ENCODE results near the gene SYNDIG1L. TPM values are rescaled to one million over a fixed set of nuclear protein-coding genes. Genes with fewer than 3 reads are reported as not detected.
A peak's percentile ranks its signal among the peaks of the same experiment; 100 is the strongest.

The SYNDIG1L gene
- total and polyA plus RNA-seq, 10 of the 15 experiments (the other 5 are each of a cell fraction or from before 2014, with no cell fraction given): 0.04 TPM; not detected in 9

DNA sequence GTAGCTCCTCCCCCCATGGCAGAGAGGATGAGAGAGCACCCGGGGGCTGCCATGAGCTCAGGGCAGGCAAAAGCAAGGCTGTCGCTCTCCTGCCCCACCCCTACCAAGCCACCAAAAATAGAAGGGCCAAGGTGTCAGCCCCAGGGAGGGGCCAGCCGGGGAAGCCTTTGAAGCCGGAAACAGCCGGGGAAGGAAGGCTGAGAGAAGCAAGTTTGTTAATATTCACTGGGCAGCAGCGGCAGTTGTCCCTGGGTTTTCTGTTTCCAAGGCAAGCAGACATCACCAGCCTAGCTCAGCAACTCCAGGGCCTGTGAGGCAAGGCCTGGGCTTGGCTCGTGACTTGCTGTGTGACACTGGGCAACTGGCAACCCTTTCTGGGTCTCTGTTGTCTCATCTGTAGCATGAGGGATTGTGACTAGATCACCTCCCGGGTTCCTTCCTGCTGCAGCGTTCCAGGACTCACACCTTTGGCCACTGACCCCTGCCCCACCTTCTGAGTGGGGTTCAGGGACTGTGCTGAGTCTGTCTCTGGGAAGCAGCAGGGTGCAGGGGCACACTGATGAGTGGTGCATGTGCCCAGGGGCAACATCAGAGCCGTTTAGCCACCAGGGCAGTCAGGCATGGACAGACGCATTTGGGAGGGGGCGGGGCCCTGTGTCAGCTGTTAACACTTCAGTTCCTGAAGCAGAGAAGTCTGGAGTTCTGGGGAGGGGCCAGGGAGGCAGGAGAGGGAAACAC is 24.3 kb downstream of the SYNDIG1L start:
- in situ Hi-C loops (cut with MboI): no loop called here
- RAD21 ChIA-PET (ENCODE audit: unreplicated experiment): interaction anchor here (0.7 to 2.0 kb wide), 4 partner anchors 38 to 92 kb away, joined by 3 to 16 read pairs (median 3); partner anchors contain the start of genes ISCA2 and NPC2
- TF ChIP-seq IKZF1 (conservative IDR thresholded peaks at IDR 0.05): peak; percentile 29
- TF ChIP-seq, protein P1, sequence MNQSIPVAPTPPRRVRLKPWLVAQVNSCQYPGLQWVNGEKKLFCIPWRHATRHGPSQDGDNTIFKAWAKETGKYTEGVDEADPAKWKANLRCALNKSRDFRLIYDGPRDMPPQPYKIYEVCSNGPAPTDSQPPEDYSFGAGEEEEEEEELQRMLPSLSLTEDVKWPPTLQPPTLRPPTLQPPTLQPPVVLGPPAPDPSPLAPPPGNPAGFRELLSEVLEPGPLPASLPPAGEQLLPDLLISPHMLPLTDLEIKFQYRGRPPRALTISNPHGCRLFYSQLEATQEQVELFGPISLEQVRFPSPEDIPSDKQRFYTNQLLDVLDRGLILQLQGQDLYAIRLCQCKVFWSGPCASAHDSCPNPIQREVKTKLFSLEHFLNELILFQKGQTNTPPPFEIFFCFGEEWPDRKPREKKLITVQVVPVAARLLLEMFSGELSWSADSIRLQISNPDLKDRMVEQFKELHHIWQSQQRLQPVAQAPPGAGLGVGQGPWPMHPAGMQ (IDR thresholded peaks at IDR 0.05; ENCODE audit: borderline replicate concordance): no peak
- no peak for TF ChIP-seq JUND (IDR thresholded peaks at IDR 0.05; ENCODE audit: low read depth, low read length)
- TF ChIP-seq KAT2A (conservative IDR thresholded peaks at IDR 0.05; ENCODE audit: control insufficient read depth, low read depth, low read length): no peak
- TF ChIP-seq, protein P2, sequence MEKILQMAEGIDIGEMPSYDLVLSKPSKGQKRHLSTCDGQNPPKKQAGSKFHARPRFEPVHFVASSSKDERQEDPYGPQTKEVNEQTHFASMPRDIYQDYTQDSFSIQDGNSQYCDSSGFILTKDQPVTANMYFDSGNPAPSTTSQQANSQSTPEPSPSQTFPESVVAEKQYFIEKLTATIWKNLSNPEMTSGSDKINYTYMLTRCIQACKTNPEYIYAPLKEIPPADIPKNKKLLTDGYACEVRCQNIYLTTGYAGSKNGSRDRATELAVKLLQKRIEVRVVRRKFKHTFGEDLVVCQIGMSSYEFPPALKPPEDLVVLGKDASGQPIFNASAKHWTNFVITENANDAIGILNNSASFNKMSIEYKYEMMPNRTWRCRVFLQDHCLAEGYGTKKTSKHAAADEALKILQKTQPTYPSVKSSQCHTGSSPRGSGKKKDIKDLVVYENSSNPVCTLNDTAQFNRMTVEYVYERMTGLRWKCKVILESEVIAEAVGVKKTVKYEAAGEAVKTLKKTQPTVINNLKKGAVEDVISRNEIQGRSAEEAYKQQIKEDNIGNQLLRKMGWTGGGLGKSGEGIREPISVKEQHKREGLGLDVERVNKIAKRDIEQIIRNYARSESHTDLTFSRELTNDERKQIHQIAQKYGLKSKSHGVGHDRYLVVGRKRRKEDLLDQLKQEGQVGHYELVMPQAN (conservative IDR thresholded peaks at IDR 0.05): no peak
- TF ChIP-seq POLR2AphosphoS2 (IDR thresholded peaks at IDR 0.05; ENCODE audit: low read depth, low read length): no peak
- no peak for TF ChIP-seq WRNIP1 (IDR thresholded peaks at IDR 0.05; ENCODE audit: borderline replicate concordance, low read depth, low read length)
- peak; percentile 88 for TF ChIP-seq MEF2B (IDR thresholded peaks at IDR 0.05; ENCODE audit: partially characterized antibody, poor library complexity, severe bottlenecking)
- TF ChIP-seq SMAD5 (IDR thresholded peaks at IDR 0.05; ENCODE audit: low read depth): no peak
- TF ChIP-seq, protein P3, sequence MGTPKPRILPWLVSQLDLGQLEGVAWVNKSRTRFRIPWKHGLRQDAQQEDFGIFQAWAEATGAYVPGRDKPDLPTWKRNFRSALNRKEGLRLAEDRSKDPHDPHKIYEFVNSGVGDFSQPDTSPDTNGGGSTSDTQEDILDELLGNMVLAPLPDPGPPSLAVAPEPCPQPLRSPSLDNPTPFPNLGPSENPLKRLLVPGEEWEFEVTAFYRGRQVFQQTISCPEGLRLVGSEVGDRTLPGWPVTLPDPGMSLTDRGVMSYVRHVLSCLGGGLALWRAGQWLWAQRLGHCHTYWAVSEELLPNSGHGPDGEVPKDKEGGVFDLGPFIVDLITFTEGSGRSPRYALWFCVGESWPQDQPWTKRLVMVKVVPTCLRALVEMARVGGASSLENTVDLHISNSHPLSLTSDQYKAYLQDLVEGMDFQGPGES (IDR thresholded peaks at IDR 0.05): no peak
- TF ChIP-seq KDM1A (IDR thresholded peaks at IDR 0.05; ENCODE audit: borderline replicate concordance): no peak
- TF ChIP-seq, protein P4, sequence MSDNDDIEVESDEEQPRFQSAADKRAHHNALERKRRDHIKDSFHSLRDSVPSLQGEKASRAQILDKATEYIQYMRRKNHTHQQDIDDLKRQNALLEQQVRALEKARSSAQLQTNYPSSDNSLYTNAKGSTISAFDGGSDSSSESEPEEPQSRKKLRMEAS (IDR thresholded peaks at IDR 0.05; ENCODE audit: low read depth, low read length): no peak
- TF ChIP-seq RFX5 (IDR thresholded peaks at IDR 0.05; ENCODE audit: low read depth, low read length): no peak
- no peak for TF ChIP-seq YBX1 (IDR thresholded peaks at IDR 0.05)
- TF ChIP-seq, protein P5, sequence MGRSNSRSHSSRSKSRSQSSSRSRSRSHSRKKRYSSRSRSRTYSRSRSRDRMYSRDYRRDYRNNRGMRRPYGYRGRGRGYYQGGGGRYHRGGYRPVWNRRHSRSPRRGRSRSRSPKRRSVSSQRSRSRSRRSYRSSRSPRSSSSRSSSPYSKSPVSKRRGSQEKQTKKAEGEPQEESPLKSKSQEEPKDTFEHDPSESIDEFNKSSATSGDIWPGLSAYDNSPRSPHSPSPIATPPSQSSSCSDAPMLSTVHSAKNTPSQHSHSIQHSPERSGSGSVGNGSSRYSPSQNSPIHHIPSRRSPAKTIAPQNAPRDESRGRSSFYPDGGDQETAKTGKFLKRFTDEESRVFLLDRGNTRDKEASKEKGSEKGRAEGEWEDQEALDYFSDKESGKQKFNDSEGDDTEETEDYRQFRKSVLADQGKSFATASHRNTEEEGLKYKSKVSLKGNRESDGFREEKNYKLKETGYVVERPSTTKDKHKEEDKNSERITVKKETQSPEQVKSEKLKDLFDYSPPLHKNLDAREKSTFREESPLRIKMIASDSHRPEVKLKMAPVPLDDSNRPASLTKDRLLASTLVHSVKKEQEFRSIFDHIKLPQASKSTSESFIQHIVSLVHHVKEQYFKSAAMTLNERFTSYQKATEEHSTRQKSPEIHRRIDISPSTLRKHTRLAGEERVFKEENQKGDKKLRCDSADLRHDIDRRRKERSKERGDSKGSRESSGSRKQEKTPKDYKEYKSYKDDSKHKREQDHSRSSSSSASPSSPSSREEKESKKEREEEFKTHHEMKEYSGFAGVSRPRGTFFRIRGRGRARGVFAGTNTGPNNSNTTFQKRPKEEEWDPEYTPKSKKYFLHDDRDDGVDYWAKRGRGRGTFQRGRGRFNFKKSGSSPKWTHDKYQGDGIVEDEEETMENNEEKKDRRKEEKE (IDR thresholded peaks at IDR 0.05): no peak

More for the DNA sequence above, 24.3 kb downstream of the SYNDIG1L start:
- no peaks in the 10 kb centered on the region for H3K79me2 ChIP-seq (ENCODE audit: control insufficient read depth, insufficient read depth, low read length)
- under 1% methylated on average over 12 of the region's 12 CpGs for WGBS (ENCODE audit: insufficient coverage, insufficient replicate concordance, low lambda C conversion rate, missing lambda C conversion rate)
- H3K9me3 ChIP-seq (replicated peaks; ENCODE audit: control insufficient read depth, insufficient read depth, low read length): no peaks in the 10 kb centered on the region
- peak; percentile 59 for FAIRE-seq
- no peaks in the 10 kb centered on the region for H4K20me1 ChIP-seq (ENCODE audit: control insufficient read depth, insufficient read depth)
- peak overlapping the region; percentile 61; the same call in 1 of the 2 replicates for H3K4me3 ChIP-seq
- BruUV-seq (replicated peaks): TSS peak; percentile 82
- SMC1A ChIA-PET (ENCODE audit: uncharacterized antibody, unreplicated experiment): interaction anchor here (0.8 kb wide), 2 partner anchors 15 to 89 kb away, joined by 3 to 5 read pairs; no protein-coding TSS in a partner anchor
- peaks cover 0 to 3% of the 10 kb centered on the region in 2 experiments; a peak in 3 of 4 replicates for H3K27me3 ChIP-seq (replicated peaks in 1 of 2; ENCODE audit: control insufficient read depth in 2 of 2, insufficient read depth in 2 of 2, low read length in 1 of 2)
- CTCF ChIA-PET: interaction anchor here (1.0 to 1.2 kb wide), 4 partner anchors 22 to 210 kb away, joined by 3 to 4 read pairs (median 3); partner anchors contain the start of gene LTBP2
- H2AFZ ChIP-seq (ENCODE audit: control insufficient read depth, low read depth, low read length): peak overlapping the region; percentile 72
- H3K27ac ChIP-seq (ENCODE audit: control insufficient read depth, insufficient read depth): peak overlapping the region; percentile 69
- no peaks in the 10 kb centered on the region for H3K36me3 ChIP-seq (ENCODE audit: control insufficient read depth in 2 of 2, insufficient read depth in 2 of 2, low read length in 1 of 2)
- H3K9ac ChIP-seq (ENCODE audit: control insufficient read depth, insufficient read depth, low read length): peak overlapping the region; percentile 59; the same call in 1 of the 2 replicates
- peak overlapping the region; percentile 84 for H3K4me2 ChIP-seq (ENCODE audit: control insufficient read depth, insufficient read depth)
- ATAC-seq: peak; percentile 92
- DNase-seq (ENCODE audit: low read depth, low spot score): peak; percentile 45
- POLR2A ChIA-PET: interaction anchor here (1.2 kb wide), 1 partner anchor 92 kb away, joined by 9 read pairs; the partner anchor contains the start of genes ISCA2 and NPC2
- H3K4me1 ChIP-seq (ENCODE audit: control insufficient read depth, insufficient read depth, low read length): peaks cover 26% of the 10 kb centered on the region
- intact Hi-C loops (cut with micrococcal nuclease; ENCODE audit: unreplicated experiment): no loop called here

Data from GM12878 (cell line).